Measurements from ENCODE around the gene TAF1B. TPM values are rescaled to one million over a fixed set of nuclear protein-coding genes. Genes with fewer than 3 reads are reported as not detected.

The TAF1B gene
- total RNA-seq, 4 donors from 2014 or later, result 0.80 to 18.9 (median 4.4) TPM; not detected in 1

DNA sequence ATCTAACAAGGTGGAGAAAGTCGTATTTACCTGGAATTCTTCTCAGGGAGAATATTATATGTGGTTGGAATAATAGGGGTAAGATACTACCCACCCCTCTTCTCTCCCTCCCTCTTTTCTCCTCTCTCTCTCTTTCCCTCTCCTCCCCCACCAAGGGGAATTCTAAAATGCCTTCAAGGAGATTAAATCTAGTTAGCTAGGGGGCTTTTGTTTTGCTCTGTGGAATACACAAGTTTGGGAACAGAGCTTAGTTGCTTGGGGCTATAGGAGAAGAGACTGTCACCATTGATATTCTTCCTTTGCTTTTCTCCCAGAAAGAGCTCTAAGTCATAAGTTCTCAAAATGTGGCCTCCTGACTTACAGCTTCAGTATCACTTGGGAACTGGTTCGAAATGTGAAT is 34.5 kb downstream of the TAF1B start:
- in situ Hi-C loops (cut with MboI; ENCODE audit: low pct_ligation_motif_present in 1 of 4, low pct_unique_long_range_greater_than_20kb in 1 of 4, low sequenced_read_pairs in 3 of 4), result no loop called here
- DNase-seq, result no peak
- no peaks in the 10 kb centered on the region for H3K9me3 ChIP-seq
- intact Hi-C loops (cut with DNase I; ENCODE audit: low total_unique reads), result no loop called here
- peaks cover 0 to 3% (median under 1%) of the 10 kb centered on the region in 4 donors for H3K36me3 ChIP-seq
- no peak for TF ChIP-seq EP300 (IDR thresholded peaks at IDR 0.05; ENCODE audit: low read depth)
- TF ChIP-seq POLR2AphosphoS5 (IDR thresholded peaks at IDR 0.05), result no peak
- TF ChIP-seq, protein P1, sequence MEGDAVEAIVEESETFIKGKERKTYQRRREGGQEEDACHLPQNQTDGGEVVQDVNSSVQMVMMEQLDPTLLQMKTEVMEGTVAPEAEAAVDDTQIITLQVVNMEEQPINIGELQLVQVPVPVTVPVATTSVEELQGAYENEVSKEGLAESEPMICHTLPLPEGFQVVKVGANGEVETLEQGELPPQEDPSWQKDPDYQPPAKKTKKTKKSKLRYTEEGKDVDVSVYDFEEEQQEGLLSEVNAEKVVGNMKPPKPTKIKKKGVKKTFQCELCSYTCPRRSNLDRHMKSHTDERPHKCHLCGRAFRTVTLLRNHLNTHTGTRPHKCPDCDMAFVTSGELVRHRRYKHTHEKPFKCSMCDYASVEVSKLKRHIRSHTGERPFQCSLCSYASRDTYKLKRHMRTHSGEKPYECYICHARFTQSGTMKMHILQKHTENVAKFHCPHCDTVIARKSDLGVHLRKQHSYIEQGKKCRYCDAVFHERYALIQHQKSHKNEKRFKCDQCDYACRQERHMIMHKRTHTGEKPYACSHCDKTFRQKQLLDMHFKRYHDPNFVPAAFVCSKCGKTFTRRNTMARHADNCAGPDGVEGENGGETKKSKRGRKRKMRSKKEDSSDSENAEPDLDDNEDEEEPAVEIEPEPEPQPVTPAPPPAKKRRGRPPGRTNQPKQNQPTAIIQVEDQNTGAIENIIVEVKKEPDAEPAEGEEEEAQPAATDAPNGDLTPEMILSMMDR (IDR thresholded peaks at IDR 0.05), result no peak
- no peak for TF ChIP-seq POLR2A (IDR thresholded peaks at IDR 0.05)
- H3K27me3 ChIP-seq, result no peaks in the 10 kb centered on the region
- WGBS, 2 donors (ENCODE audit: low coverage in 1 of 2), result 94 to 100% methylated on average over 2 of the region's 2 CpGs
- H3K27ac ChIP-seq, result no peak overlapping the region
- H3K4me1 ChIP-seq, result no peaks in the 10 kb centered on the region
- H3K4me3 ChIP-seq, result no peak overlapping the region

DNA sequence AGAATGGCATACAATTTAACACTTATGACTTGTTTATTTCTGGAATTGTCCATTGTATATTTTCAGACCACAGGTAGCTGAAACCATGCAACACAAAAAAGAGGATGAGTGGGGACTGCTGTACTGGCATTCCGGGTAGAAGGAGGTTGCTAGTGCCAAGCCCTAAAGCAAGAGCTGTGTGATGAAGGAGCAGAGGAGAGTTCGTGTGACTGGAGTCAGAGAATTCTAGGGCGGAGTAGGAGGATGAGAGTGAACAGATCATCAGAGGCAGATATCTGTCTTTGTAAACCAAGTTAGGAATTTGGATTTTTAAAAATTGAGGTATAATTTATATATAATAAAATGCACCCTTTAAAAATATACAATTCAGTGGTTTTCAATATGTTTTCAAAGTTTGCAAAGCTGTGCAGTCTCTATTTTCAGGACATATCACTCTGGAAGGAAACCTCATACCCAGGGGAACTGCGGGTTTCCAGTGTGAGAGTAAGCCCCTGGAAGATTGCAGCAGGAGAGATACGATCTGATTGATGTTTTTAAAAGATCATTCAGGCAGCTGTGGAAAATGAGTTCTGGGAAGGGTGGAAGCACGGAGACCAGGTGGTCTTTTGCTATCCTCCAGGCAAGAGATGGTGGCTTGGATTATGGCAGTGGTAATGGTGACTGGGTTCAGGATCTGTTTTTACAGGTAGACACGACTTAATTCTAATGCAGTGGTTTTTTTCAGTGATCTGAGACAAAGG is 36.4 kb downstream of the TAF1B start:
- H3K27ac ChIP-seq, result no peak overlapping the region
- H3K36me3 ChIP-seq, result peaks cover 0 to 15% (median 1%) of the 10 kb centered on the region in 4 donors
- WGBS, 2 donors (ENCODE audit: low coverage in 1 of 2), result 89 to 96% methylated on average over 6 to 7 of the region's 7 CpGs
- DNase-seq, result no peak
- TF ChIP-seq EP300 (IDR thresholded peaks at IDR 0.05; ENCODE audit: low read depth) (no peak), POLR2A (IDR thresholded peaks at IDR 0.05) (no peak), POLR2AphosphoS5 (IDR thresholded peaks at IDR 0.05) (no peak)
- TF ChIP-seq, protein P1 (IDR thresholded peaks at IDR 0.05), result no peak
- no peaks in the 10 kb centered on the region for H3K9me3 ChIP-seq
- H3K4me3 ChIP-seq, result no peak overlapping the region
- intact Hi-C loops (cut with DNase I; ENCODE audit: low total_unique reads), result no loop called here
- H3K27me3 ChIP-seq, result no peaks in the 10 kb centered on the region
- no peaks in the 10 kb centered on the region for H3K4me1 ChIP-seq
- in situ Hi-C loops (cut with MboI; ENCODE audit: low pct_ligation_motif_present in 1 of 4, low pct_unique_long_range_greater_than_20kb in 1 of 4, low sequenced_read_pairs in 3 of 4), result no loop called here

DNA sequence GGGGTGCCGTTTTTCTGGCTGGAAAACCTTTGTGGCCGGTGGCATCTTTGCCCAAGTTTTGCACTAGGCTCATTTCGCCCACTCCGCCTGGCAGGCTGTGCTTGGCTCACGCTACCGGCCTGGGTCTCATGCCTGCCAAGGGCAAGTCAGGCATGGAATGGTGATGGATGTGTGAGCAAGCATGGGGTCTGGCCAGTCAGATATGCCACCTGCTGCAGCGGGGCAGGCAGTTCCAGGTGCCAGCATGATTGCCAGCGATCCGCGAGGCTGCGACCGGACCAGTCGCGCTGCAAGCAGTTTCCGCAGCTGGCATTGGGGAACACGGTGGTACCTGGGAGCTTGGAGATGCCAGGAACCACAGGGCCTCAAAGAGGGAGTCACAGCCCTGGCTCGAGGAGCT is 40.6 kb downstream of the TAF1B start:
- intact Hi-C loops (cut with DNase I; ENCODE audit: low total_unique reads), result no loop called here
- 71 to 98% methylated on average over 1 to 17 of the region's 17 CpGs for WGBS, 2 donors (ENCODE audit: low coverage in 1 of 2)
- no peak for TF ChIP-seq EP300 (IDR thresholded peaks at IDR 0.05; ENCODE audit: low read depth)
- TF ChIP-seq POLR2A (IDR thresholded peaks at IDR 0.05), result no peak
- no peak for TF ChIP-seq POLR2AphosphoS5 (IDR thresholded peaks at IDR 0.05)
- TF ChIP-seq, protein P1 (IDR thresholded peaks at IDR 0.05), result no peak
- H3K36me3 ChIP-seq, result peaks cover 0 to 33% (median 0%) of the 10 kb centered on the region in 4 donors
- H3K27me3 ChIP-seq, result no peaks in the 10 kb centered on the region
- H3K9me3 ChIP-seq, result peaks cover 11 to 13% of the 10 kb centered on the region in 2 donors
- in situ Hi-C loops (cut with MboI; ENCODE audit: low pct_ligation_motif_present in 1 of 4, low pct_unique_long_range_greater_than_20kb in 1 of 4, low sequenced_read_pairs in 3 of 4), result no loop called here
- H3K4me3 ChIP-seq, result no peak overlapping the region
- no peak overlapping the region for H3K27ac ChIP-seq
- no peaks in the 10 kb centered on the region for H3K4me1 ChIP-seq
- no peak for DNase-seq

DNA sequence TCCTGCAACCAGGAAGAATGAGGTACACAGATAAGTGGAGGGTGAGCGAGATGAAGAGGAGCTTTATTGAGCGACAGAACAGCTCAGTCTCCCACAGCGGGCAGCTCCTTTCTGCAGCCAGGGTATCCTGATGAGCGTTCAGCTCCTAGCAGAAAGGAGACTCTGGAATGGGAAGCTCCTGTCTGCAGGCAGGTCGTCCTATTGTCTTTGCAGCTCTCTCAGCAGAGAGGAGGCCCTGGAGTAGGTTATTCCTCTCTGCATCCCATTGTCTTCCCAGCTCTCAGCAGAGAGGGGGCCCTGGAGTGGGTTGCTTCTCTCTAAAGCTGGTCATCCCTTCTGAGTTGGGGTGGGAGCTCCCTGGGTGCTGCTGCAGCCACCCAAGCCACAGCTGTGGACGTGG is 41.2 kb downstream of the TAF1B start:
- peaks cover 11 to 13% of the 10 kb centered on the region in 2 donors for H3K9me3 ChIP-seq
- no peak overlapping the region for H3K4me3 ChIP-seq
- no peak overlapping the region for H3K27ac ChIP-seq
- H3K36me3 ChIP-seq, result peaks cover 0 to 33% (median 0%) of the 10 kb centered on the region in 4 donors
- in situ Hi-C loops (cut with MboI; ENCODE audit: low pct_ligation_motif_present in 1 of 4, low pct_unique_long_range_greater_than_20kb in 1 of 4, low sequenced_read_pairs in 3 of 4) (no loop called here), intact Hi-C loops (cut with DNase I; ENCODE audit: low total_unique reads) (no loop called here)
- no peaks in the 10 kb centered on the region for H3K4me1 ChIP-seq
- TF ChIP-seq POLR2AphosphoS5 (IDR thresholded peaks at IDR 0.05), result no peak
- TF ChIP-seq, protein P1 (IDR thresholded peaks at IDR 0.05), result no peak
- DNase-seq, result no peak
- WGBS, 2 donors (ENCODE audit: low coverage in 1 of 2), result 97% methylated on average over 6 of the region's 6 CpGs; no CpG with 5 or more reads in 1 of the 2 donors
- no peaks in the 10 kb centered on the region for H3K27me3 ChIP-seq

Data from transverse colon (tissue), 4 donors.